HG02610 (cell line): Measurements from ENCODE around the gene AHCYL2.
A peak's percentile ranks its signal among the peaks of the same experiment; 100 is the strongest.
"Not testable (repeated sequence)": the region's sequence is repeated elsewhere in the genome, so short reads cannot be mapped to it uniquely, and the experiment has no call there.

Experiments used
- ATAC-seq: cut with Tn5 transposase; IDR thresholded peaks from one replicate; pipeline ENCODE4 v1.9.1; 2021; ENCODE audit warnings: mild to moderate bottlenecking, moderate library complexity; ENCODE audit not compliant: unreplicated experiment

The AHCYL2 gene

GRCh38 chr7:129347330-129347729 is 122.5 kb downstream of the AHCYL2 start:
- no peak for ATAC-seq

- ATAC-seq: no peak
These were observed 123.4 kb downstream of the AHCYL2 start for GRCh38 chr7:129348023-129348740.

GRCh38 chr7:129351320-129351719 is 126.5 kb downstream of the AHCYL2 start:
- ATAC-seq: no peak

GRCh38 chr7:129353104-129353503 is 128.3 kb downstream of the AHCYL2 start:
- ATAC-seq: not testable (repeated sequence)

- no peak for ATAC-seq
These were observed 129.8 kb downstream of the AHCYL2 start for GRCh38 chr7:129354428-129355157.

GRCh38 chr7:129356176-129356575 is 131.3 kb downstream of the AHCYL2 start:
- no peak for ATAC-seq

GRCh38 chr7:129359176-129359575 is 134.3 kb downstream of the AHCYL2 start:
- no peak for ATAC-seq

GRCh38 chr7:129359638-129360037 is 134.8 kb downstream of the AHCYL2 start:
- ATAC-seq: no peak

- no peak for ATAC-seq
These were observed 136.9 kb downstream of the AHCYL2 start for GRCh38 chr7:129361771-129362170.

- ATAC-seq: no peak
These were observed 137.7 kb downstream of the AHCYL2 start for GRCh38 chr7:129362496-129362895.

GRCh38 chr7:129367349-129367699 is 142.5 kb downstream of the AHCYL2 start:
- no peak for ATAC-seq

GRCh38 chr7:129367700-129368388 is 143.0 kb downstream of the AHCYL2 start:
- peak; percentile 85 for ATAC-seq

GRCh38 chr7:129368389-129368986 is 143.7 kb downstream of the AHCYL2 start:
- peak; percentile 44 for ATAC-seq

- ATAC-seq: not testable (repeated sequence)
These were observed 144.6 kb downstream of the AHCYL2 start for GRCh38 chr7:129369447-129369846.

GRCh38 chr7:129370812-129371211 is 146.0 kb downstream of the AHCYL2 start:
- no peak for ATAC-seq

GRCh38 chr7:129371487-129371886 is 146.7 kb downstream of the AHCYL2 start:
- no peak for ATAC-seq

GRCh38 chr7:129373651-129374428 is 149.0 kb downstream of the AHCYL2 start:
- ATAC-seq: no peak

GRCh38 chr7:129375141-129375938 is 150.5 kb downstream of the AHCYL2 start:
- ATAC-seq: no peak

- no peak for ATAC-seq
These were observed 151.4 kb downstream of the AHCYL2 start for GRCh38 chr7:129376076-129376777.
